GM23338 (cell line): Measurements from ENCODE around the gene ASPSCR1. TPM values are rescaled to one million over a fixed set of nuclear protein-coding genes. Genes with fewer than 3 reads are reported as not detected.

Experiments used
- ATAC-seq: fragments of 200-7000 bp; cut with Tn5 transposase; 3 replicates; pipeline ENCODE4 v1.9.1; 2020
- DNase-seq: peaks from one replicate; pipeline ENCODE4 v3.0.0-alpha.2; 2015; ENCODE audit warnings: low spot score
- H2AFZ ChIP-seq: fragments of 200-600 bp; sonication (generic); 2 replicates; pipeline ENCODE4 v1.8.0; 2016; ENCODE audit warnings: antibody characterized with exemption, mild to moderate bottlenecking, moderate library complexity
- H3F3A ChIP-seq: fragments of 200-600 bp; sonication (generic); replicated peaks from 2 replicates; pipeline ENCODE4 v1.8.0; 2017; ENCODE audit warnings: antibody characterized with exemption, mixed run types, low read depth
- H3K27ac ChIP-seq: fragments of 200-600 bp; sonication (generic); 2 replicates; pipeline ENCODE4 v1.6.1; 2016; ENCODE audit warnings: low read depth
- H3K27me3 ChIP-seq: fragments of 200-600 bp; sonication (generic); 2 replicates; pipeline ENCODE4 v1.8.0; 2016; ENCODE audit warnings: mild to moderate bottlenecking, mixed run types, moderate library complexity; ENCODE audit not compliant: insufficient read depth
- H3K36me3 ChIP-seq: fragments of 200-600 bp; sonication (generic); 2 replicates; pipeline ENCODE4 v1.8.0; 2016; ENCODE audit warnings: mild to moderate bottlenecking; ENCODE audit not compliant: insufficient read depth
- H3K4me1 ChIP-seq: fragments of 200-600 bp; sonication (generic); 2 replicates; pipeline ENCODE4 v1.8.0; 2016; ENCODE audit warnings: mild to moderate bottlenecking, moderate library complexity; ENCODE audit not compliant: insufficient read depth
- H3K4me2 ChIP-seq: fragments of 200-600 bp; sonication (generic); 2 replicates; pipeline ENCODE4 v1.7.1; 2017; ENCODE audit warnings: mixed run types
- H3K4me3 ChIP-seq: fragments of 200-600 bp; sonication (generic); 2 replicates; pipeline ENCODE4 v1.6.1; 2016; ENCODE audit warnings: mixed run types
- H3K79me2 ChIP-seq: fragments of 200-600 bp; sonication (generic); replicated peaks from 2 replicates; pipeline ENCODE4 v1.8.0; 2017; ENCODE audit warnings: mild to moderate bottlenecking; ENCODE audit not compliant: insufficient read depth
- H3K9me2 ChIP-seq: fragments of 200-600 bp; sonication (generic); 2 replicates; pipeline ENCODE4 v1.8.0; 2017; ENCODE audit not compliant: insufficient read depth
- H4K20me1 ChIP-seq: fragments of 200-600 bp; sonication (generic); replicated peaks from 2 replicates; pipeline ENCODE4 v1.8.0; 2017; ENCODE audit warnings: mild to moderate bottlenecking; ENCODE audit not compliant: insufficient read depth
- H3K27ac Mint-ChIP-seq: 2 replicates; pipeline ENCODE4 v1.8.0; 2020; ENCODE audit warnings: inconsistent platforms, mild to moderate bottlenecking, moderate library complexity, mixed read lengths
- H3K27me3 Mint-ChIP-seq: 3 replicates; pipeline ENCODE4 v1.8.0; 2022; ENCODE audit warnings: low read depth, mild to moderate bottlenecking, moderate library complexity, mixed read lengths, inconsistent platforms; ENCODE audit not compliant: insufficient read depth, poor library complexity
- H3K36me3 Mint-ChIP-seq: 3 replicates; pipeline ENCODE4 v1.8.0; 2021; ENCODE audit warnings: low read depth, mild to moderate bottlenecking, inconsistent platforms, moderate library complexity, mixed read lengths
- H3K4me1 Mint-ChIP-seq: 3 replicates; pipeline ENCODE4 v1.8.0; 2020; ENCODE audit warnings: mild to moderate bottlenecking, inconsistent platforms, mixed read lengths
- H3K4me3 Mint-ChIP-seq: 3 replicates; pipeline ENCODE4 v1.8.0; 2021; ENCODE audit warnings: moderate library complexity, mild to moderate bottlenecking, inconsistent platforms, mixed read lengths
- H3K9me3 Mint-ChIP-seq: 3 replicates; pipeline ENCODE4 v1.8.0; 2020; ENCODE audit warnings: moderate library complexity, mild to moderate bottlenecking, inconsistent platforms, mixed read lengths
- EZH2phosphoT487 ChIP-seq: fragments of 200-600 bp; sonication (generic); IDR thresholded peaks from one replicate; pipeline ENCODE4 v1.8.1; 2018; ENCODE audit warnings: antibody characterized with exemption; ENCODE audit not compliant: unreplicated experiment
- POLR2AphosphoS5 ChIP-seq: IDR thresholded peaks from 2 replicates; pipeline ENCODE4 v1.6.1; 2016; ENCODE audit warnings: antibody characterized with exemption, low read depth
- REST ChIP-seq: IDR thresholded peaks from one replicate; pipeline ENCODE4 v1.6.1; 2018; ENCODE audit warnings: antibody characterized with exemption; ENCODE audit not compliant: unreplicated experiment
- STAT1 ChIP-seq: IDR thresholded peaks from one replicate; pipeline ENCODE4 v1.6.1; 2016; ENCODE audit warnings: antibody characterized with exemption; ENCODE audit not compliant: unreplicated experiment
- ZNF114 ChIP-seq: fragments of 250-450 bp; sonication (Bioruptor Pico); IDR thresholded peaks from 2 replicates; pipeline ENCODE4 v1.5.0; 2020; ENCODE audit warnings: mild to moderate bottlenecking, moderate library complexity
- ZNF462 ChIP-seq: fragments of 250-450 bp; sonication (Bioruptor Pico); IDR thresholded peaks from 2 replicates; pipeline ENCODE4 v1.5.0; 2020; ENCODE audit warnings: mild to moderate bottlenecking, moderate library complexity
- polyA plus RNA-seq: library from polyadenylated mRNA; unstranded; fragments of >200 nt; fragmentation: Nextera tagmentation; extraction: Ambion mirVana; gene quantifications from 2 replicates; pipeline ENCODE4 v1.2.1, GENCODE V29; 2016
- total RNA-seq: library from RNA; depleted of rRNA; stranded (reverse); fragments of >200 nt; shearing (Covaris generic); gene quantifications from 2 replicates; pipeline ENCODE4 v1.2.3, GENCODE V29; 2014

ASPSCR1 gene
- total and polyA plus RNA-seq, 2 experiments from 2014 or later: 44.2 to 46.9 TPM

DNA sequence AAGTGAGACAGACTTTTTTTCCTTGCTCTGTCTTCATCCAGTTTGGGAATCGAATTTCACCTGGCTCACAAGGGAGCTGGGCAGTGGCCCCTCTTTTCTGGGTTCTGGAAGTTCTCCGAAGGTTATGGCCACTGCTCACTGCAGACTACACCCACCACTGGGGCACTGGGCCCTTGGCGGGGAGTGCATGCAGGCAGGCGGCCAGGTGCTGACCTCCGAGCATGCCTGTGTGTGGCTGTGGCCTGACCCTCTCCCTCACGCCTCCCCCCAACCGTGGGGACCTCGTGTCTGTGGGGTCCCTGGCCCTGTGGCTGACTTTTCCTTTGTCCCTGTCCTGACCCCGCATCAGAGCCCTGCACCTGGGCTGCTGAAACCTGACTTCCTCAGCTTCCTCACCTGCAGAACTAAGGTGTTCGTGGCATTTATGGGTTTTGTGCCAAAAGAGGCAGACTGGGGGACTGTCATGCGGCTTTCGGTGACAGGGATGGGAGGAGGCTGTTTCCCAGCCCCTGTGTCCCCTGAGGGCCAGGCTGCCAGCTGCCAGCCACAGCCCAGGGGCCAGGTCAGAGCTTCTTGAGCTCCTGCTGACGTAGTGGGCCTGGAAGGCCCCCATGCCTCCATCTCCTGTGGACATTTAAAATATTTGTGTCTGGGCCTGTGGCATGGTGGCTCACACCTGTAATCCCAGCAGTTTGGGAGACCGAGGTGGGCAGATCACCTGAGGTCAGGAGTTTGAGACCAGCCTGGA lies 21.4 kb downstream of the ASPSCR1 start (continued):
- TF ChIP-seq ZNF462 (CRISPR knock-in tag): no peak

DNA sequence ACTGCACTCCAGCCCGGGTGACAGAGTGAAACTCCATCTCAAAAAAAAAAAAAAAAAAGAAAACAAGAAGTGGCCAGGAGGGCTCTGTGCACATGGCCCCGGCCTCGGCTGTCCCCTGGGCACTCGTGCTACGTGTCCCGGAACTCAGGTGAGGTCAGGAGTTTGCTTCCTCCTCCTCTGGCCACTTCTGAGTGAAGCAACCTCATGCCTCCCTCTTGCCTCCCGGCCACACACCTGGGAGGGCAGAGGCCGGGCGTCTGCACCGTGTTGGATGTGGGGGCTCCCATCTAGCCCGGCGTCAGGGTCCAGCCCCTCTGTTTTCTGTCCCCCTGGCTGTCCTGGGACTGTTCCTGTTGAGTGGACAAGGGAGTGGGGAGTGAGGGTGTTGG lies 22.2 kb downstream of the ASPSCR1 start:
- H3K4me1 Mint-ChIP-seq: peaks cover 2% of the 10 kb centered on the region; the same call in 1 of the 3 replicates
- 0 out of 2 replicates have a peak, but pooled peaks cover 4% of the 10 kb centered on the region for H4K20me1 ChIP-seq
- no peaks in the 10 kb centered on the region for H3K79me2 ChIP-seq
- H2AFZ ChIP-seq: no peak overlapping the region
- H3K4me1 ChIP-seq: no peaks in the 10 kb centered on the region
- DNase-seq (no peak), ATAC-seq (no peak)
- no peaks in the 10 kb centered on the region for H3K36me3 ChIP-seq
- no peak overlapping the region for H3K27ac Mint-ChIP-seq
- H3K4me3 ChIP-seq: no peak overlapping the region
- no peak overlapping the region for H3K27ac ChIP-seq
- H3K4me2 ChIP-seq: no peak overlapping the region
- no peaks in the 10 kb centered on the region for H3K9me2 ChIP-seq
- no peaks in the 10 kb centered on the region for H3K9me3 Mint-ChIP-seq
- no peak overlapping the region for H3K4me3 Mint-ChIP-seq
- 0 out of 2 replicates have a peak, but pooled peaks cover 2% of the 10 kb centered on the region for H3F3A ChIP-seq
- H3K27me3 ChIP-seq: no peaks in the 10 kb centered on the region
- H3K27me3 Mint-ChIP-seq: peaks cover 14% of the 10 kb centered on the region
- H3K36me3 Mint-ChIP-seq: peaks cover 6% of the 10 kb centered on the region; the same call in 1 of the 3 replicates
- TF ChIP-seq ZNF114 (CRISPR knock-in tag): no peak
- no peak for TF ChIP-seq POLR2AphosphoS5
- no peak for TF ChIP-seq STAT1
- no peak for TF ChIP-seq REST
- no peak for TF ChIP-seq EZH2phosphoT487
